HAP-1 (cell line): ENCODE data around the gene TOP3A.

Experiments
- DNase-seq, 2 experiments: peaks; one replicate each; pipeline ENCODE4 v3.0.0-alpha.2; 2016 to 2020; ENCODE audit warnings: low spot score in 2 of 2
- H3K27me3 ChIP-seq: fragments of 250-450 bp; sonication (Bioruptor Pico); 2 replicates; pipeline ENCODE4 v1.5.1; 2020; ENCODE audit warnings: low read depth, mild to moderate bottlenecking, moderate library complexity
- H3K36me3 ChIP-seq: fragments of 250-450 bp; sonication (Bioruptor Pico); replicated peaks from 2 replicates; pipeline ENCODE4 v1.5.1; 2020; ENCODE audit warnings: mild to moderate bottlenecking
- H3K4me1 ChIP-seq: fragments of 250-450 bp; sonication (Bioruptor Pico); 2 replicates; pipeline ENCODE4 v1.5.1; 2020; ENCODE audit warnings: mild to moderate bottlenecking
- H3K4me3 ChIP-seq: fragments of 250-450 bp; sonication (Bioruptor Pico); 2 replicates; pipeline ENCODE4 v1.5.1; 2020; ENCODE audit warnings: mild to moderate bottlenecking, moderate library complexity
- H3K9me3 ChIP-seq: fragments of 250-450 bp; sonication (Bioruptor Pico); 2 replicates; pipeline ENCODE4 v1.5.1; 2020; ENCODE audit warnings: mild to moderate bottlenecking, moderate library complexity
- in situ Hi-C: fragments of 300-500 bp; cut with MboI; formaldehyde crosslinking; loops from 3 replicates; pipeline ENCODE4 v1.14.3; 2020; ENCODE audit warnings: low sequenced_read_pairs, inconsistent platforms, mixed read lengths

TOP3A gene

GRCh38 chr17:18234853-18235380 is 79.9 kb downstream of the TOP3A start:
- Histone ChIP-seq H3K9me3 (no peaks in the 10 kb centered on the region), H3K36me3 (peaks cover 16% of the 10 kb centered on the region), H3K4me1 (no peaks in the 10 kb centered on the region), H3K27me3 (no peaks in the 10 kb centered on the region), H3K4me3 (no peak overlapping the region)
- in situ Hi-C loops: no loop called here
- DNase-seq: no peak

DNA sequence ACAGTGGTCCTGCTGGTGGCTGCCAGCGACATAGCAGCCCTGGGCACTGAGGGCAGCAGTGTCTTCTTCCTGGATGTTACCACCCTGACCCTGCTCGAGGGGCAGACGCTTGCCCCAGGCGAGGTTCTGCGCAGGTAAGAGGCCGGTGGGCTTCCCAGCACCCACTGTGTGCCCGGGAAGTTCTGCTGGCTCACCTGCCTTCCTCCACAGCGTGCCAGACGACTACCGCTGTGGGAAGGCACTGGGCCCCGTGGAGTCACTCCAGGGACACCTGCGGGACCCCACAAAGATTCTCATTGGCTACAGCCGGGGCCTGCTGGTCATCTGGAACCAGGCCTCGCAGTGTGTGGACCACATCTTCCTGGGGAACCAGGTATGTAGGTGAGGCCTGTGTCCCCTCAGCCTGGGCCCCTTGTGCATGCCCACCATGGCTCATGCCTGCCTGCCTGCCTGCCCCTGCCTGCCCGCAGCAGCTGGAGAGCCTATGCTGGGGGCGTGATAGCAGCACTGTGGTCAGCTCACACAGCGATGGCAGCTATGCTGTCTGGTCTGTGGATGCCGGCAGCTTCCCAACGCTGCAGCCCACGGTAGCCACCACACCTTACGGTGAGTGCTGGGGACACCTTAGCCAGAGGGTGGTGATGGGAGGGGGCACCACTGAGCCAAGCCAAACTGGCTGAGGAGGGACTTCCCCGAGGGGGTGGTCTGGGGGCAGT is 80.8 kb downstream of the TOP3A start:
- Histone ChIP-seq H3K9me3 (no peaks in the 10 kb centered on the region), H3K36me3 (peaks cover 15% of the 10 kb centered on the region), H3K27me3 (no peaks in the 10 kb centered on the region), H3K4me1 (no peaks in the 10 kb centered on the region), H3K4me3 (no peak overlapping the region)
- no peak for DNase-seq
- in situ Hi-C loops: no loop called here

DNA sequence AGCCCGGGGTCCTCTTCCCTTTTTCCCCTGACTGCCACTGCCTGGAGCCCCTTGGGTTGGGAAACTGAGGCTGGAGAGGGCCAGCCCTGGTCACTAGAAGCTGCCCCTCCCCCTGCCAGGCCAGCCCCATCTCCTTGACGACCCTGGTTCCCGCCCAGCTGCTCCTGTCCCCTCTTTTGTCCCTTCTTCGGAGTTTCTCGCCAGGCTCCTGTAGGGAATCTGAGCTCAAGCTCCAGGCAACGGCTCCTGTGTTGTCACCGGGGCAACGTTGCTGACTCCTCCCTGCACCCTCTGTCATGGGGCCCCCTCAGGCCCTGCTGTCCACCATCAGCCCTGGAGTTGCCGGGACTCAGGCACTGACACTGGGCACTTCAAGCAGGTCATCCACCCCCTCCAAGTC is 83.6 kb downstream of the TOP3A start:
- no peak for DNase-seq
- Histone ChIP-seq H3K4me1 (0 out of 2 replicates have a peak, but pooled peaks cover 3% of the 10 kb centered on the region), H3K36me3 (peaks cover 9% of the 10 kb centered on the region; the same call in 1 of the 2 replicates), H3K4me3 (no peak overlapping the region), H3K27me3 (no peaks in the 10 kb centered on the region), H3K9me3 (no peaks in the 10 kb centered on the region)
- in situ Hi-C loops: no loop called here

DNA sequence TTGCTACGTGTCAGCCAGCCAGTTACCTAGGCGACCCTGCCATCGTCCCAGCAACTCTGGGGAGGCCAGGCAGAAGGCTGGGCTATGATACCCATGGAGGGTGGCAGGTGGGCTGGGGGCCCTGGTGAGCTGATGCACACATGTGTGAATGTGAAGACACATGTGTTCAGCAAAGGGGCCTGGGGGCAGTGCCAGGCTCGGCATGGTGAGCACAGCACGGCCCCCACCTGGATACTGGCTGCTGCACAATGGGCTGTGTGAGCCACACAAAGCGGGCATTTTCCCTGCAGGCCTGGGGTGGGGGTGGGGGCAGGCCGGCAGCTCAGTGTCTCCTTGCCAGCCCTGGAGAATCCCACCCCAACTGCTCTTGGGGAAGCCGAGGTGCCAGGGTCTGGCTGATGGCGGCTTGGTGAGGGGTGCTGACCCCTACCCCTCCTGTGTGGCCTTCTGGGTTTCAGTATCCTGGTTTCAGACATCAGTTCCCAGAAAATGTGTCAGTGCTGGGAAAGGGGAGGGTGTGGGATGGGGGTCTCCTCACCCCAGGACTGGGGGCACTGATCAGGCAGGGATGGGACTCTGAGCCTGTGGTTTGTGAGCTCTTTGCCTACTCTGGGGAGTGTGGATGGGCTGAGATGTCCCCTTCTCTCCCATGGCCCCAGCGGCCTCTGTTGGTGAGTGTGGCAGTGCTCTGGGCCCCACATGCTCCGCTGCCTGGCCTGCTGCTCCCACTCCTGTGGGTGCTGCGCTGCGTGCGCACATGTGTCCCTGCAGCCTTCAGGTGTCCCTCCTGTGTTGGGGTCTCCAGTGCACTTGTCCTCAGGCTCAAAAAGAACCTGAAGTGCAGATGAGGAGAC is 84.3 kb downstream of the TOP3A start:
- DNase-seq: no peak
- in situ Hi-C loops: no loop called here
- Histone ChIP-seq H3K36me3 (peaks cover 9% of the 10 kb centered on the region; the same call in 1 of the 2 replicates), H3K9me3 (no peaks in the 10 kb centered on the region), H3K4me1 (0 out of 2 replicates have a peak, but pooled peaks cover 3% of the 10 kb centered on the region), H3K27me3 (no peaks in the 10 kb centered on the region), H3K4me3 (no peak overlapping the region)

- Histone ChIP-seq H3K9me3 (no peaks in the 10 kb centered on the region), H3K4me3 (no peak overlapping the region), H3K27me3 (no peaks in the 10 kb centered on the region), H3K4me1 (peaks cover 7% of the 10 kb centered on the region), H3K36me3 (peaks cover 3% of the 10 kb centered on the region; the same call in 1 of the 2 replicates)
- in situ Hi-C loops: no loop called here
- no peak for DNase-seq
Observed at GRCh38 chr17:18229771-18230170, 85.0 kb downstream of the TOP3A start.

GRCh38 chr17:18229254-18229653 is 85.5 kb downstream of the TOP3A start:
- Histone ChIP-seq H3K4me3 (no peak overlapping the region), H3K4me1 (peaks cover 10% of the 10 kb centered on the region), H3K9me3 (no peaks in the 10 kb centered on the region), H3K36me3 (no peaks in the 10 kb centered on the region), H3K27me3 (no peaks in the 10 kb centered on the region)
- in situ Hi-C loops: no loop called here
- no peak for DNase-seq

DNA sequence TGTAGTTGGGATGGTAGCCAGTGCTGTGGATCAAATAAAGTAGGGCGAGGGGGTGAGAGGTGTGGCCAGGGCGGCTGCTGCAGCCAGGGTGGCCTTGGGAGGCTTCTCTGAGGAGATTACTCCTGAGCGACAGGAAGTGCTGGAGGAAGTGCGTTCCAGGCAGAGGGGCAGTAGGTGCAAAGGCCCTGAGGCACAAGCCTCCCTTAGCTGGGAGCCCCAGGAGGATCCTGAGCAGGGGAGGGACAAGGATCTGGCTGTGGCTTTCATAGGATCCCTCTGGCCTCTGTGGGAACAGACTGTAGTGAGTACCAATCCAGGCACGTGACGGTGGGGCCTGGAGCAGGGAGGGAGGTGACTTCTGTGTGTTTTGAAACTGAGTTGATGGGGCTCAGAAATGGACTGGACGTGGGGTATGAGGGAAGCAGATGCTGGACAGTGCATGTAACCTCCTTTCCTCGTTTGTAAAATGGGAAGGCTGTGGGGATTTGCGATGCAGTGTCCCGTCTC is 86.6 kb downstream of the TOP3A start:
- Histone ChIP-seq H3K27me3 (no peaks in the 10 kb centered on the region), H3K4me1 (peaks cover 13% of the 10 kb centered on the region), H3K9me3 (no peaks in the 10 kb centered on the region), H3K4me3 (no peak overlapping the region), H3K36me3 (no peaks in the 10 kb centered on the region)
- DNase-seq: no peak
- in situ Hi-C loops: no loop called here

DNA sequence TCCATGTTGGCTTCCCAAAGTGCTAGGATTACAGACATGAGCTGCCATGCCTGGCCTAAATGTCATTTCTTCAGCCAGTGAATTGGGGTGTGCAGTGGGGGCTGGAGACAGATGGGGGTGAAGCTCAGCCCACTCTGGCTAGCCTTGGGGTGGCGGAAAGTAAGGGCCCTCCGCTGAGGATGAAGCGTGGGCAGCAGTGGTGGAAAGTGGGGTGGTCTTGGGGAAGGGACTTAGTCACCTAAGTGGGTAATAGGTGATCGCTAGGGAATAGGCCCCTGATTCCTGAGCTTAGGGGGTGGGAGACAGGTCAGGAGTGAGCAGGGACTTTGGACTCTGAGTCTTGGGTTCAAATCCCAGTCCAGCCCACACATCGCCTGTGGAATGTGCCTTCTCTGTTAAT is 87.2 kb downstream of the TOP3A start:
- Histone ChIP-seq H3K4me3 (no peak overlapping the region), H3K27me3 (no peaks in the 10 kb centered on the region), H3K36me3 (no peaks in the 10 kb centered on the region), H3K9me3 (no peaks in the 10 kb centered on the region), H3K4me1 (peaks cover 13% of the 10 kb centered on the region)
- no peak for DNase-seq
- in situ Hi-C loops: no loop called here

- in situ Hi-C loops: no loop called here
- DNase-seq: no peak
- Histone ChIP-seq H3K36me3 (no peaks in the 10 kb centered on the region), H3K4me1 (peaks cover 13% of the 10 kb centered on the region), H3K9me3 (no peaks in the 10 kb centered on the region), H3K4me3 (peak overlapping the region; percentile 76), H3K27me3 (no peaks in the 10 kb centered on the region)
Observed at GRCh38 chr17:18226284-18226945, 88.4 kb downstream of the TOP3A start.

DNA sequence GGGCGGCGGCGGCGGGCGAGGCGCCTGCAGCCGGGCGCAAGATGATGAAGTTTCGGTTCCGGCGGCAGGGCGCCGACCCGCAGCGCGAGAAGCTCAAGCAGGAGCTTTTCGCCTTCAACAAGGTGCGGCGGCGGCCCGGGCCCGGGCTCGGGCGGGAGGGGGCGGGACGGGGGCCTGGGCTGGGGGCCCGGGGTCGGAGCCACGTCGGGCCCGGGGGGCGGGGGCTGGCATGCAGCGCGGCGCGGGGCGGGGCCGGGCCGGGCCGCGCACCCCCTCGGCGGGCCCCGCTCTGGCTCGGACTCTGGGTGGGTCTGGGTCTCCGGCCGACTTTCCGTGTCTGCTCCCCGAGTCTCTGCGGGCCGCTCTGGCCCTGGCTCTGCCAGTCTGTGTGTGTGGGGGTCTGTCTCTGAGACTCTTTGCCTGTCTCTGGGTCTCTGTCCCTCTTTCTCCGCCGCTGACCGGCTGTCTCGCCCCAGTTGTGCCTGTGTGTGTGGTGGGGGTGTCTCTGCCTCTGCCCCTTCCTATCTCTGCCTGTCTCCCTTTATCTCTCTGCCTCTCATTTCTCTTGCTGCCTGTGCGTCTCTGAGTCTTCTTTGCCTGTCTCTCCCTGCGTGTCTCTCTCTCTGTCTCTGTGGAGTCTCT is 89.0 kb downstream of the TOP3A start:
- Histone ChIP-seq H3K4me1 (peaks cover 13% of the 10 kb centered on the region), H3K27me3 (no peaks in the 10 kb centered on the region)

GRCh38 chr17:18225121-18225641 is 89.6 kb downstream of the TOP3A start, which contains the start of gene LLGL1:
LLGL1 (plus strand) TSS chr17:18225635; CDS start chr17:18225683, 48 bp downstream.
- Histone ChIP-seq H3K9me3 (no peaks in the 10 kb centered on the region), H3K4me1 (peaks cover 13% of the 10 kb centered on the region), H3K27me3 (no peaks in the 10 kb centered on the region), H3K4me3 (peak within 1 kb of the TSS; percentile 76), H3K36me3 (no peaks in the 10 kb centered on the region)
- DNase-seq: peak; percentile 91 to 97
- in situ Hi-C loops: no loop called here

More for the DNA sequence above, 89.0 kb downstream of the TOP3A start:
- Histone ChIP-seq H3K9me3 (no peaks in the 10 kb centered on the region), H3K4me3 (peak overlapping the region; percentile 76), H3K36me3 (no peaks in the 10 kb centered on the region)
- in situ Hi-C loops: no loop called here
- peak in 1 of 2 experiments; percentile 25 for DNase-seq

DNA sequence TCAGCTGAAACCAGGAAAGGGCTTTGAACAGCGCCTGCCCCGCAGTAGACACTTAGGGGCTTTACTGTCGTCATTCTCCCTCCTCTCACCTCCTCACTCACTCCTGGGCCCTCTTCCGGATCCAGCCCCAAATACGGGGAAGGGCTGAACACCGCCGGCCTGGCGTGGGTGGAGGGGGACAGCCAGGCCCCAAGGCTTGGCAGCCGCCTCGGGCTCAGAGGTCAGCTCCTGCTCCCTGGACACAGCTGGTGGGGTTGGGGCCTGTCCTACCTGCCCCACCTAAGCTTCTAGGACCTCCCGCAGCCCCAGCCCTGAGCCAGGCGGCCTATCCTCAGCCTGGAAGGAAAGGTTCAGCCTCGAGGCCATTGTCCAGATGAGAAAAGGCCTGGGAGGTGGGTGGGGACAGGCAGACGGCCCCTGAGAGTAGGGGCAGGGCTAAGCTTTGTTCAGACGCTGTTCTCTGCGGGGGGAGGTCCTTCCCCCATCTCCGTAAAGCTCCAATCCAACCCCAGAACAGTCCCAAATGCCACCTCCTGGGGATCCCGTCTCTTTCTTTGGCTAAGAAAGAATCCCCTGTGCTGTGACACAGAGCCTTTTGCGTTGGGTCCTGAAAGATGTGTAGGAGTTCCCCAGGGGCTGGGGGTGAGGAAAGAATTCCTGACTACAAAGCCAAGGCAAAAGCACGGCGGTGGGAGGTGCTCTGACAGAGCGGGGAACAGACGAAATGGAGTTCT is 90.2 kb downstream of the TOP3A start:
- in situ Hi-C loops: no loop called here

More for the DNA sequence above, 90.2 kb downstream of the TOP3A start:
- Histone ChIP-seq H3K4me1 (peaks cover 13% of the 10 kb centered on the region), H3K36me3 (no peaks in the 10 kb centered on the region), H3K4me3 (peak overlapping the region; percentile 27), H3K9me3 (no peaks in the 10 kb centered on the region), H3K27me3 (no peaks in the 10 kb centered on the region)
- DNase-seq: peak; percentile 87 to 90
